A549 (cell line): ENCODE results near the gene MEF2B. TPM values are rescaled to one million over a fixed set of nuclear protein-coding genes. Genes with fewer than 3 reads are reported as not detected.
A peak's percentile ranks its signal among the peaks of the same experiment; 100 is the strongest.

ENCODE experiments used
- ATAC-seq, 2 experiments: fragments of 200-7000 bp in 1 of 2; fragments of >200 bp in 1 of 2; cut with Nextera tagmentation in 1 of 2; cut with Tn5 transposase in 1 of 2; 3 replicates each; pipeline versions ENCODE4 v1.8.0 to v1.9.1; 2018 to 2020; ENCODE audit warnings: mild to moderate bottlenecking in 1 of 2, moderate library complexity in 1 of 2
- CTCF ChIA-PET: fragments of 300-600 bp; sonication (Branson Sonifier 250); formaldehyde crosslinking; extraction: SDS; loops from one replicate; lab custom pipeline; 2021; ENCODE audit warnings: antibody characterized with exemption, inconsistent platforms; lab: Yijun Ruan, JAX
- POLR2A ChIA-PET: fragments of 350-600 bp; formaldehyde crosslinking; extraction: SDS; loops from one replicate; lab custom pipeline; 2021; ENCODE audit warnings: antibody characterized with exemption, inconsistent platforms; lab: Yijun Ruan, JAX
- DNase-seq, 2 experiments: peaks; one replicate each; pipeline versions ENCODE4 v3.0.0 to v3.0.0-alpha.2; 2011 to 2016; ENCODE audit warnings: low read depth in 1 of 2, low spot score in 1 of 2
- FAIRE-seq: peaks from 2 replicates; lab custom pipeline; 2011; peaks lifted over from hg19 to GRCh38; lab: Jason Lieb, UNC
- H3K27ac ChIP-seq, 2 experiments: fragments of >200 bp; sonication (Bioruptor Twin); formaldehyde crosslinking; 3 replicates each; pipeline ENCODE4 v1.5.1; 2016 to 2017
- H3K4me1 ChIP-seq: fragments of >200 bp; sonication (Bioruptor Twin); formaldehyde crosslinking; 3 replicates; pipeline ENCODE4 v1.6.1; 2016
- H3K4me2 ChIP-seq: fragments of >200 bp; sonication (Bioruptor Twin); formaldehyde crosslinking; 3 replicates; pipeline ENCODE4 v1.6.1; 2016
- H3K4me3 ChIP-seq: fragments of >200 bp; sonication (Bioruptor Twin); formaldehyde crosslinking; 3 replicates; pipeline ENCODE4 v1.5.1; 2016
- H3K9me3 ChIP-seq: fragments of >200 bp; sonication (Bioruptor Twin); formaldehyde crosslinking; 3 replicates; pipeline ENCODE4 v1.6.1; 2016
- BHLHE40 ChIP-seq: IDR thresholded peaks from 2 replicates; pipeline ENCODE4 v1.6.1; 2012; ENCODE audit warnings: low read depth, low read length, inconsistent platforms
- CHD4 ChIP-seq: fragments of 200-600 bp; sonication (generic); IDR thresholded peaks from 2 replicates; pipeline ENCODE4 v1.6.1; 2016; ENCODE audit warnings: antibody characterized with exemption, mild to moderate bottlenecking, borderline replicate concordance
- E2F6 ChIP-seq: IDR thresholded peaks from 2 replicates; pipeline ENCODE4 v1.6.1; 2012; ENCODE audit warnings: low read depth, borderline replicate concordance
- ELK1 ChIP-seq: fragments of 150-350 bp; IDR thresholded peaks from 2 replicates; pipeline ENCODE4 v1.6.1; 2014; ENCODE audit warnings: low read depth, mild to moderate bottlenecking, low read length
- HDAC2 ChIP-seq: fragments of 200-600 bp; sonication (generic); IDR thresholded peaks from 2 replicates; pipeline ENCODE4 v1.6.1; 2016
- HES2 ChIP-seq: fragments of >200 bp; sonication (Bioruptor Twin); formaldehyde crosslinking; IDR thresholded peaks from 2 replicates; pipeline ENCODE4 v1.6.1; 2016
- HOXA7 ChIP-seq: fragments of 250-450 bp; sonication (Bioruptor Pico); IDR thresholded peaks from 2 replicates; pipeline ENCODE4 v1.5.0; 2020; ENCODE audit warnings: mild to moderate bottlenecking, moderate library complexity
- HOXB13 ChIP-seq: fragments of 250-450 bp; sonication (Bioruptor Pico); IDR thresholded peaks from 2 replicates; pipeline ENCODE4 v1.5.0; 2020; ENCODE audit warnings: low read depth, mild to moderate bottlenecking, moderate library complexity
- HOXB5 ChIP-seq: fragments of 250-450 bp; sonication (Bioruptor Pico); IDR thresholded peaks from 2 replicates; pipeline ENCODE4 v1.5.0; 2020; ENCODE audit warnings: mild to moderate bottlenecking, moderate library complexity
- JUN ChIP-seq, 2 experiments: fragments of >200 bp; sonication (Bioruptor Twin); formaldehyde crosslinking; IDR thresholded peaks; 2 replicates in 1 of 2; 3 replicates in 1 of 2; pipeline ENCODE4 v1.6.1; 2016 to 2017
- KDM1A ChIP-seq: fragments of 200-600 bp; sonication (generic); IDR thresholded peaks from 2 replicates; pipeline ENCODE4 v1.6.1; 2016; ENCODE audit warnings: low read depth, mild to moderate bottlenecking
- MYC ChIP-seq: IDR thresholded peaks from 2 replicates; pipeline ENCODE4 v1.6.1; 2012; ENCODE audit warnings: mild to moderate bottlenecking, inconsistent platforms, low read length, improper control_type of control experiment, borderline replicate concordance
- NR3C1 ChIP-seq: fragments of >200 bp; sonication (Bioruptor Twin); formaldehyde crosslinking; IDR thresholded peaks from 3 replicates; pipeline ENCODE4 v1.6.1; 2017
- PHF8 ChIP-seq: fragments of 200-600 bp; sonication (generic); IDR thresholded peaks from 2 replicates; pipeline ENCODE4 v1.6.1; 2016; ENCODE audit warnings: low read depth, mild to moderate bottlenecking, antibody characterized with exemption, moderate library complexity, borderline replicate concordance
- RAD21 ChIP-seq, 2 experiments: fragments of >200 bp in 1 of 2; sonication (Bioruptor Twin) in 1 of 2; formaldehyde crosslinking in 1 of 2; IDR thresholded peaks in 1 of 2; conservative IDR thresholded peaks in 1 of 2; 2 replicates in 1 of 2; 3 replicates in 1 of 2; pipeline ENCODE4 v1.6.1; 2012 to 2018; ENCODE audit warnings: inconsistent platforms in 1 of 2
- REST ChIP-seq: fragments of 200-600 bp; sonication (generic); IDR thresholded peaks from 2 replicates; pipeline ENCODE4 v1.6.1; 2016; ENCODE audit warnings: antibody characterized with exemption, mild to moderate bottlenecking, moderate library complexity
- RNF2 ChIP-seq: fragments of 200-600 bp; sonication (generic); IDR thresholded peaks from 2 replicates; pipeline ENCODE4 v1.6.1; 2016; ENCODE audit warnings: low read depth, mild to moderate bottlenecking, antibody characterized with exemption, moderate library complexity, borderline replicate concordance
- SMC3 ChIP-seq: fragments of >200 bp; sonication (Bioruptor Twin); formaldehyde crosslinking; IDR thresholded peaks from 3 replicates; pipeline ENCODE4 v1.6.1; 2018; ENCODE audit warnings: inconsistent platforms
- SREBF2 ChIP-seq: fragments of 450-650 bp; IDR thresholded peaks from 2 replicates; pipeline ENCODE4 v1.6.1; 2014; ENCODE audit warnings: mild to moderate bottlenecking, moderate library complexity
- TP53 ChIP-seq: fragments of 250-450 bp; sonication (Bioruptor Pico); IDR thresholded peaks from 2 replicates; pipeline ENCODE4 v1.5.0; 2021; ENCODE audit warnings: mild to moderate bottlenecking, moderate library complexity
- USF2 ChIP-seq: fragments of 450-650 bp; IDR thresholded peaks from 2 replicates; pipeline ENCODE4 v1.6.1; 2014; ENCODE audit warnings: antibody characterized with exemption
- ZFP36 ChIP-seq: fragments of 450-650 bp; IDR thresholded peaks from 2 replicates; pipeline ENCODE4 v1.6.1; 2014; ENCODE audit warnings: borderline replicate concordance; ENCODE audit not compliant: partially characterized antibody
- ZNF302 ChIP-seq: fragments of 250-450 bp; sonication (Bioruptor Pico); IDR thresholded peaks from 2 replicates; pipeline ENCODE4 v1.9.0; 2021; ENCODE audit warnings: inconsistent platforms, mild to moderate bottlenecking, moderate library complexity
- ZSCAN20 ChIP-seq: fragments of 250-450 bp; sonication (Bioruptor Pico); IDR thresholded peaks from 2 replicates; pipeline ENCODE4 v1.8.0; 2022; ENCODE audit warnings: mild to moderate bottlenecking, moderate library complexity
- WGBS: methylation state at CpG from one replicate; pipeline ENCODE4 v1.1.6; 2017; ENCODE audit errors: missing lambda C conversion rate; 5-methylcytosine and 5-hydroxymethylcytosine counted together
- polyA plus RNA-seq, 4 experiments: library from polyadenylated mRNA; depleted of rRNA in 3 of 4; stranded (reverse); fragments of >200 nt; fragmentation: RNase III in 1 of 4; extraction: RNeasy Plus Mini Kit Qiagen cat#74134 plus additional on column Dnase treatment in 1 of 4; gene quantifications; 2 replicates in 3 of 4; 3 replicates in 1 of 4; pipeline ENCODE4 v1.2.3, GENCODE V29; 2011 to 2017

MEF2B gene
- polyA plus RNA-seq, 2 of the 4 experiments (the other 2 are of a cell fraction): 0.10 to 0.13 TPM

- FAIRE-seq: no peak
- Histone ChIP-seq H3K4me1 (no peaks in the 10 kb centered on the region), H3K9me3 (no peaks in the 10 kb centered on the region), H3K4me3 (no peak overlapping the region), H3K4me2 (no peak overlapping the region), H3K27ac (0 out of 6 replicates have a peak overlapping the region, but pooled peaks of 1 of the 2 experiments have one; percentile 28)
- 87% methylated on average over 4 of the region's 26 CpGs for WGBS
- DNase-seq: no peak
- ChIA-PET POLR2A (no interaction called here), CTCF (interaction anchor here (1.4 to 1.9 kb wide), 2 partner anchors 14 kb away, joined by 7 to 8 read pairs; no protein-coding TSS in a partner anchor)
- no peak for ATAC-seq
- TF ChIP-seq KDM1A (no peak), ELK1 (no peak), BHLHE40 (no peak), NR3C1 (no peak), SREBF2 (no peak), HOXB5 (CRISPR knock-in tag) (no peak), HES2 (no peak), MYC (no peak), HDAC2 (no peak), SMC3 (no peak)
Observed at GRCh38 chr19:19160461-19161035, 9.5 kb downstream of the MEF2B start.

GRCh38 chr19:19159534-19159933 is 10.5 kb downstream of the MEF2B start:
- WGBS: 81% methylated on average over 4 of the region's 4 CpGs
- no peak for ATAC-seq
- POLR2A ChIA-PET: no interaction called here

More at GRCh38 chr19:19159534-19159933, 10.5 kb downstream of the MEF2B start:
- CTCF ChIA-PET: interaction anchor here (1.4 kb wide), 1 partner anchor 13 kb away, joined by 8 read pairs; no protein-coding TSS in a partner anchor
- H3K9me3 ChIP-seq: no peaks in the 10 kb centered on the region
- no peaks in the 10 kb centered on the region for H3K4me1 ChIP-seq
- DNase-seq: no peak
- TF ChIP-seq ELK1: no peak
- TF ChIP-seq HOXA7: no peak
- TF ChIP-seq TP53: no peak
- TF ChIP-seq ZNF302 (CRISPR knock-in tag): no peak
- TF ChIP-seq CHD4: no peak
- TF ChIP-seq SMC3: no peak
- TF ChIP-seq RAD21 (conservative IDR thresholded peaks at IDR 0.05 in 1 of 2, IDR thresholded peaks at IDR 0.05 in 1 of 2): no peak
- no peak for TF ChIP-seq PHF8
- TF ChIP-seq USF2: no peak
- no peak for TF ChIP-seq JUN (IDR thresholded peaks at IDR 0.05)
- no peak for TF ChIP-seq E2F6
- no peak for TF ChIP-seq ZFP36
- no peak for TF ChIP-seq ZSCAN20 (CRISPR knock-in tag)
- TF ChIP-seq RNF2: no peak
- TF ChIP-seq REST: no peak
- no peak for TF ChIP-seq NR3C1
- TF ChIP-seq HOXB13: no peak
- FAIRE-seq: no peak
- H3K4me3 ChIP-seq: no peak overlapping the region
- no peak overlapping the region for H3K27ac ChIP-seq
- H3K4me2 ChIP-seq: no peak overlapping the region
